ENCODE results near the gene IL20RA.
"Not testable (repeated sequence)": the region's sequence is repeated elsewhere in the genome, so short reads cannot be mapped to it uniquely, and the experiment has no call there.

IL20RA gene

GRCh38 chr6:136971609-136972008, 73.2 kb downstream of the IL20RA start:
- no peak for DNase-seq (ENCODE audit: low read depth, low spot score)

DNA sequence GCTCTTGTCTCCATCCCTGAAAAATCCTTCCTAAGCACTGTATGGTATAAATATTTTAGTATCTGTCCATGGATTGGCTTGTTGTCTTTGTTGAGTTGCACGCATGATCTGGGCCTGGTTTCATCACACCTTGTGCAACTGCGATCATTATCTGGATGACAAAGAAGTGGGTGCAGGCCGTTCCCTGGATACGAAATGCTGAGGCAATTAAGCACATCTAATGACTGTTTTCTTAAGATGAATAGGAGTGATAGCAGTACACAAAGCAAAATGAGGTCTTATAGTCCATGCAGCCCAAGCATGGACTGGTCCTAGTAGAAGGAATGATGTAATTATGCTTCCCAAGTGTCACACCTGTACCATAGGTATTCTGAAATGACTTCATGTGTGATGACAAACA, 74.8 kb downstream of the IL20RA start:
- DNase-seq (ENCODE audit: low read depth, low spot score): no peak

DNA sequence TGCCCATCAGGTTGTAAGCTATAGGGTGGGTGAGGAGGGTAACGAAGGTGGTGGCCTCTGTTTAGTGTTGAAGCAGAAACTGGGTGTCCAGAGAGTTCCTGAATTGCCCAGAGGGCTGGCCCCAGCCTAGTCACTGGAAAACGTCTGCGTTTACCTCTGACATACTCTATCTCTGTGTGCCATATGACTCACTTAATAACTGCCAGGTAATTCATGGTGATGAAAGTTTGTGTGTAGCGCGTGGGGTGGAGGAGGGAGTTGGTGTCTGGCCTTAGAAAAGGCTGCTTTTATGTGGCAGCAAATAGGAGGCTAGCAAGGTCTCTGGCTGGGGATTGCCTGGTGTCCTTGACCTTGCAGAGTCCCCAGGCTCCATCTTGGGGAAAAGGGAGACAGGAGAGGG, 75.3 kb downstream of the IL20RA start:
- no peak for DNase-seq (ENCODE audit: low read depth, low spot score)

DNA sequence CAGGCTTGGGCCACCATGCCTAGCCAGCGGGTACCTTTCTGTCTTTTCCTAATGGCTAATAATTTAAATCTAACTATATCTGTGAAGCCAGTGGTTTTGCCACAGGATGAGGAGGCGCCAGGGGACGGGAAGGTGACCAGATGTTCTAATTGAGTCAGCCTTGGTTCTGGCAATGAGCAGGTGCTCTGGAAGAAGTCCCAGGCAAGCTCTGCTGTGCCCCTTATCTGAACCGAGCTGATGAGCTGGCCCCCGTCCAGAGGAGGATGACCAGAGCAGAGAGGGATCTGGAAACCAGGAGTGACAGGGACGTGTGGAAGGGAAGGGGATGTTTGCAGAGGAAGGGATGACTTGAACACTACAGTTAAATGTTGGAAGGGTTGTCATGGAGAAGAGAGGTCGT, 75.9 kb downstream of the IL20RA start:
- DNase-seq (ENCODE audit: low read depth, low spot score): no peak

GRCh38 chr6:136967876-136968752, 76.7 kb downstream of the IL20RA start:
- DNase-seq (ENCODE audit: low read depth, low spot score): peak; percentile 16

- no peak for DNase-seq (ENCODE audit: low read depth, low spot score)
Observed at GRCh38 chr6:136964398-136964797, 80.4 kb downstream of the IL20RA start.

GRCh38 chr6:136963259-136963658, 81.5 kb downstream of the IL20RA start:
- DNase-seq (ENCODE audit: low read depth, low spot score): no peak

DNA sequence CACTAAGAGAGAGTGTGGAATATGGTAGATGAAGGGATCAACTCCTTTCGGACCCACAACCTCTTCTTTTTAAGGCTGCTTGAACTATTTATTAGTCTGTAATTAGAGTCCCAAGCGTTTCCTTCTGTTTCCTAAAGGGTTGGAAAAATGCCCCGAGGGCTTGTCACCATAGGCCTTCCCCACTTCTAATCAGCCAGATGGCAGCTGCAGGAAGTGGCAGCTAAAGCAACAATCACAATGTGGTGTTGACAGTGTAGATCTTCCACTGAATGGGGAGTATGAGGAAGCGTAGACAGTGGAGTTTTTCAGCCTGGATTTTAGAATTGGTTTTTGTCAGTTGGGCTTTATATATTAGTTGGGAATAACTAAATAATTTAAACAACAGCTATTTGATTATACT, 82.1 kb downstream of the IL20RA start:
- DNase-seq (ENCODE audit: low read depth, low spot score): no peak

GRCh38 chr6:136961848-136962247, 82.9 kb downstream of the IL20RA start:
- DNase-seq (ENCODE audit: low read depth, low spot score): no peak

DNA sequence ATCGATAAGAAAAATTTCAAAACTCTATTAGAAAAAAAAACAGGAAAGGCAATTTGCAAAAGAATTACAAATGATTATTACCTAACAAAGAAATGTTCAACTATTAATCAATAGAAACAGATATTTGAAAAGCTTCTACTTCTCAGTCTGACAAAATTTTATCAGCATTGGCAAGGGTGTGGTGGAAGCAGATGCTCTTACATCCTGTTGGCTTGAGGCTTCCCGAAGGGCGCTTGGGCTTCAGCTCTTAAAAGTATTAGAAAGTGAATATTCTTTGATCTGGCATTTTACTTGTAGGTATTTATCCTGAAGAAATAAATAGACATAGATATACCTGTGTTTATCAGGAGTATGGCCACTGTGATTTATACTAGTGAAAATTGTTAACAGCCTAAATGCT, 84.0 kb downstream of the IL20RA start:
- DNase-seq (ENCODE audit: low read depth, low spot score): no peak

- DNase-seq (ENCODE audit: low read depth, low spot score): not testable (repeated sequence)
Observed at GRCh38 chr6:136959935-136960334, 84.8 kb downstream of the IL20RA start.

GRCh38 chr6:136959471-136959891, 85.3 kb downstream of the IL20RA start:
- no peak for DNase-seq (ENCODE audit: low read depth, low spot score)

DNA sequence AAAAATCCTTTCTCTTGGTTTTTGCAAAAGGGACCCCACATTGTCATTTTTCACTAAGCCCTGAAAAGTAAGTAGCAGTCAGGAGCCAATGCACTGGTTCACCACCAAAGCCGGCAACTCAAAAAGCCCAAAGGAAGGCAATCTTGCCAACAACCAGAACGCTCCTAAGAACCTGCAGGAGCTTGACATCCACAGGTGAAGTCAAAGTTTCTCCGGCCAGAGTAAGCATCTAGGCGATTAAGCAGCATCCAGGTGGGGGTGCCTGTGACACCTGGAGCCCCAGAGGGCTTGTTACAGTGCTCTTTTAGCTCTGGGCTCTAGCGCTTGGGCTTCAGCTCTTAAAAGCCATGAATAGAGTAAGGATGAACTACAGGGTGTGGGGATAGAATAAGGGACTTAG, 86.6 kb downstream of the IL20RA start:
- DNase-seq (ENCODE audit: low read depth, low spot score): no peak

DNA sequence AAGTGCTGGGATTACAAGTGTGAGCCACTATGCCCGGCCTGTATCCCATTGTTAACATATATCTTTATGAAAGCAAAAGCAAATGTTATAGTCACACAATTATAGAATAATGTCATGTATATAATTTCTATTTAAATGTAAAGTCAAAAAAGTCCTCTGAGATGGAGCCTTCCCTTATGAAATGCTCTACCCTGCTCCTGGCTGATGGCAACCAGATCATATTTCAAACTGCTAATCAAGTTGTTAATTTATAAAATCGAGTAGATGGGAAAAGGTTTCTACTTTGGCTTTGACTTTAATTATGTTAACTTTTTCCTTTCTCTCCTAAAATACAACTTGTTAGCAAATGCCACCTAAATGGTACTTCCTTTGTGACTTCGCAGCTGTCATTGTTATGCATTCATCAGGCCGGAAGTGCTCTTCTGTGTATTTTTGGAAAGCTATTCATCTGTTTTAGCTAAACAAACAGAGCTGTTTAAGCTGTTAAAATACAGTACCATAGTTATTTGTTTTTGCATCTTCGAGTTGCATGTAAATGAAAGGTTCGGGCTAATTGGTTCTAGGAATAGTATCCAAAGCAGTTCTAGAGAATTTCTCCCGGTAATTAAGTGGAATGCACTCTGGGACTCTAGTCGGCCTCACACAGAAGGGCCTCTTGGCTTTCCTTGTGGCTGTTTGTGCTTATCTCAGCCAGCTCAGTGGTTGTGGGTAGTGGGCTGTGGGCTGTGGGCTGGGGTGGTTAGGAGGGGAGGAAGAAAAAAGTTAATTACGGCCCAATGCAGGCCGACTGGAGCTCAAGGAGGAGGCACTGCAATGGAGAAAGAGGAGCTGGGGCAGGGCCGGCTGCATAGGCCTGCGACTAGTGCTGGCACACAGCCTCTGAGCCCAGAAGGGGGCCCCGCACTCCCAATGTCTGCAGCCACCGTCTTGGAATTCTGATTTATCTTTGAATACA, 87.9 kb downstream of the IL20RA start:
- DNase-seq (ENCODE audit: low read depth, low spot score): no peak

- DNase-seq (ENCODE audit: low read depth, low spot score): no peak
Observed at GRCh38 chr6:136955123-136955522, 89.6 kb downstream of the IL20RA start.

DNA sequence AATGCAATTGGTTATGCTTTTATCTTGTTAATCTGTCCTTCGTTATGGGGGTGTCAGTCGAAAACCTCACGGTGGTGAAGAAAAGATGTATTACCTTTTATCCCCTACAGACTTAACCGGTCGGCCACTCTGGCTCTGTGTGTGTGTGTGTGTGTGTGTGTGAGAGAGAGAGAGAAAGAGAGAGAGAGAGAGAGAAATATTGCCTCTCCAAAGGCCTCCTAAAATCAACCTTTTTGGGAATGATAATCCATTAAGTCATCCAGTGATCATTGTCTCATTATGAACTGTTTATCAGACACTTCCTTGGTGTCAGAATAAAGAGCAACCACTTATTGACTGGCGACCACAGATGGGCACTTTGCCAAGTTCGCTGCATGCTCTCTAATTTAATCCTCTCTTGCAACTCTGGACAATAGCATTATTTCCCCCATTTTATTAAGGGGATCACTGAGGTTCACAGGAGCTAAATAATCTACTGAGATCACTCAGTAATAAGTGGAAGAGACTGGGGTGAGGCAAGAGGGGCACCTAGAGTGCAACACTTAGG, 92.0 kb downstream of the IL20RA start:
- no peak for DNase-seq (ENCODE audit: low read depth, low spot score)

DNA sequence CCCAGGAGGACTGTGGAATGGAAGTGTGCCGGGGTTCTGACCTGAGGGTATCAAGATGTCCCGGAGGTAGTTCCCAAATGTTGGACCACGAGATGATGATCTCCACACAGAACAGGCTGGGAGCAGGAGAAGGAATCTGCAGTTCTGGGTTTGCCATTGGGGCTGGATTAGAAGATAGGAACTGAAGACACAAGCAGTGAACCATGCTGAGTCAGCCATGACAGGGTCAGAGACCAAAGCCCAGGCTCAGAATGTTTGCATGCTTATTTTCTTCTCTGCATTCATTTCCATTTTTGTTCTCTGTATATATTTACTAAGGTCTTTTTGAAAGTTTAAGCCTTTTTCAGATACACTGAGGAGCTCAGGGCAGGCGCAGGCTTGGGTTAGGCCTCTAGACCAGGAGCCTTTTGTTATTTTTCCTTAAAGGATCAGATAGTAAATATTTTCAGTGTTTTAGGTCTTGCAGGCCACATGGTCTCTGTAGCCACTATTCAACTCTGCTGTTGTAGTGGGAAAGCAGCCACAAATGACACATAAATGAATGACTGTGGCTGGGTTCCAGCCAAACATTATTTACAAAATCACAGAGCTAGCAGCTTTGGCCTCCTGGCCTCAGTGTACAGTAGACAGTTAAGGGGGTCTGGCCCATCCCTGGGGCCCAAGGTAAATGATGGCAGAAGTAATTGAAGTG, 94.2 kb downstream of the IL20RA start:
- DNase-seq (ENCODE audit: low read depth, low spot score): no peak

Data from activated naive CD8-positive, alpha-beta T cell treated with anti-CD3 and anti-CD28 coated beads, Interleukin-2, amount 50 U/mL, for 16 hours (primary cell).